ENCODE results near the gene TMEM238L.

GRCh38 chr17:10779609-10780008 is 24.3 kb downstream of the TMEM238L start:
- no peak for TF ChIP-seq CTCF (IDR thresholded peaks at IDR 0.05; ENCODE audit: low read depth, low read length)
- no peak for TF ChIP-seq EZH2phosphoT487 (IDR thresholded peaks at IDR 0.05; ENCODE audit: low read depth)

Data from OCI-LY3 (cell line).